HG03460 (cell line): ENCODE results near the gene MARCHF2.

ENCODE experiments used
- ATAC-seq: cut with Tn5 transposase; IDR thresholded peaks from one replicate; pipeline ENCODE4 v1.9.1; 2021; ENCODE audit not compliant: unreplicated experiment

The MARCHF2 gene

GRCh38 chr19:8473648-8474476, 60.8 kb downstream of the MARCHF2 start:
- peak; percentile 48 for ATAC-seq

- no peak for ATAC-seq
Measured at GRCh38 chr19:8475005-8475404, 61.9 kb downstream of the MARCHF2 start.

- ATAC-seq = no peak
Measured at GRCh38 chr19:8476524-8476923, 63.4 kb downstream of the MARCHF2 start.

- no peak for ATAC-seq
Measured at GRCh38 chr19:8477889-8478288, 64.8 kb downstream of the MARCHF2 start.

- ATAC-seq = no peak
Measured at GRCh38 chr19:8478598-8478997, 65.5 kb downstream of the MARCHF2 start.

- no peak for ATAC-seq
Measured at GRCh38 chr19:8481201-8481600, 68.1 kb downstream of the MARCHF2 start.

GRCh38 chr19:8481616-8482015, 68.5 kb downstream of the MARCHF2 start:
- ATAC-seq = no peak

GRCh38 chr19:8482696-8483095, 69.6 kb downstream of the MARCHF2 start:
- ATAC-seq = no peak

GRCh38 chr19:8483165-8483564, 70.1 kb downstream of the MARCHF2 start:
- ATAC-seq = no peak

GRCh38 chr19:8484331-8484894, 71.3 kb downstream of the MARCHF2 start:
- ATAC-seq = no peak

GRCh38 chr19:8485561-8486371, 72.7 kb downstream of the MARCHF2 start:
- no peak for ATAC-seq

GRCh38 chr19:8486661-8487136, 73.6 kb downstream of the MARCHF2 start:
- ATAC-seq = no peak

GRCh38 chr19:8487137-8487851, 74.2 kb downstream of the MARCHF2 start:
- no peak for ATAC-seq

GRCh38 chr19:8488365-8488764, 75.3 kb downstream of the MARCHF2 start:
- no peak for ATAC-seq
